OCI-LY3 (cell line): ENCODE measurements around the gene PCNX3.

Experiments
- H2AFZ ChIP-seq: fragments of 200-600, 300-600 bp; shearing (Covaris generic); 2 replicates; pipeline ENCODE4 v1.6.0; 2014; ENCODE audit warnings: antibody characterized with exemption, low read depth, low read length
- H3K27ac ChIP-seq: fragments of 200-600, 300-600 bp; sonication (generic); 2 replicates; pipeline ENCODE4 v1.5.1; 2014; ENCODE audit warnings: mild to moderate bottlenecking, low read length, moderate library complexity, mixed read lengths
- H3K27me3 ChIP-seq: fragments of 200-600, 300-600 bp; sonication (generic); 2 replicates; pipeline ENCODE4 v1.6.1; 2014; ENCODE audit warnings: low read depth, low read length, mixed read lengths
- H3K36me3 ChIP-seq: fragments of 200-600, 300-600 bp; sonication (generic); replicated peaks from 2 replicates; pipeline ENCODE3; 2014; ENCODE audit warnings: low read depth, low read length, mixed read lengths
- H3K4me1 ChIP-seq: fragments of 300-600, 200-600 bp; sonication (generic); 2 replicates; pipeline ENCODE4 v1.6.1; 2014; ENCODE audit warnings: low read length, mixed read lengths
- H3K4me2 ChIP-seq: fragments of 200-600, 300-600 bp; sonication (generic); 2 replicates; pipeline ENCODE4 v1.6.1; 2014; ENCODE audit warnings: low read length, mixed read lengths
- H3K4me3 ChIP-seq: fragments of 300-600, 200-600 bp; sonication (generic); 2 replicates; pipeline ENCODE4 v1.5.1; 2014; ENCODE audit warnings: antibody characterized with exemption, mild to moderate bottlenecking, low read length, moderate library complexity
- H3K79me2 ChIP-seq: fragments of 300-600, 200-600 bp; shearing (Covaris generic); 2 replicates; pipeline ENCODE4 v1.6.1; 2014; ENCODE audit warnings: mild to moderate bottlenecking, low read length, mixed read lengths
- H3K9ac ChIP-seq: fragments of 300-600, 200-600 bp; shearing (Covaris generic); 2 replicates; pipeline ENCODE4 v1.6.0; 2014; ENCODE audit warnings: mild to moderate bottlenecking, low read length, moderate library complexity
- H3K9me3 ChIP-seq: fragments of 200-600, 300-600 bp; shearing (Covaris generic); 2 replicates; pipeline ENCODE4 v1.6.1; 2014; ENCODE audit warnings: low read length, mixed read lengths; ENCODE audit not compliant: insufficient read depth
- H4K20me1 ChIP-seq: fragments of 200-600, 300-600 bp; sonication (generic); 2 replicates; pipeline ENCODE4 v1.6.1; 2016; ENCODE audit warnings: low read length, mixed read lengths; ENCODE audit not compliant: insufficient read depth
- EZH2phosphoT487 ChIP-seq: fragments of 200-600 bp; shearing (Covaris generic); IDR thresholded peaks from 2 replicates; pipeline ENCODE4 v1.6.1; 2018; ENCODE audit warnings: antibody characterized with exemption, mixed run types, low read depth

Gene PCNX3

GRCh38 chr11:65685981-65686380 lies 70.4 kb downstream of the PCNX3 start:
- no peak overlapping the region for H2AFZ ChIP-seq
- no peak overlapping the region for H3K4me2 ChIP-seq
- no peaks in the 10 kb centered on the region for H4K20me1 ChIP-seq
- H3K9me3 ChIP-seq: no peaks in the 10 kb centered on the region
- no peak overlapping the region for H3K27ac ChIP-seq
- H3K79me2 ChIP-seq: no peaks in the 10 kb centered on the region
- no peak overlapping the region for H3K4me3 ChIP-seq
- TF ChIP-seq EZH2phosphoT487: no peak
- no peaks in the 10 kb centered on the region for H3K4me1 ChIP-seq
- H3K27me3 ChIP-seq: peaks cover 7% of the 10 kb centered on the region; the same call in 1 of the 2 replicates
- H3K9ac ChIP-seq: no peak overlapping the region
- H3K36me3 ChIP-seq: no peaks in the 10 kb centered on the region
